Measurements from ENCODE around the gene BICRAL.

GRCh38 chr6:42744351-42744893, 37.4 kb upstream of the BICRAL start:
- TF ChIP-seq CTCF (IDR thresholded peaks at IDR 0.05) (no peak), POLR2AphosphoS5 (IDR thresholded peaks at IDR 0.05) (no peak), POLR2A (IDR thresholded peaks at IDR 0.05) (no peak)

Data from stomach (tissue), 4 donors.